HG03025 (cell line): Measurements from ENCODE around the gene GSTM2.

Experiments used
- ATAC-seq: cut with Tn5 transposase; IDR thresholded peaks from one replicate; pipeline ENCODE4 v1.9.1; 2021; ENCODE audit warnings: mild to moderate bottlenecking, moderate library complexity; ENCODE audit not compliant: unreplicated experiment, low FRiP score

GSTM2 gene

GRCh38 chr1:109667452-109668122 lies at the start of gene GSTM2:
TSS of gene GSTM2 (plus strand) at chr1:109668057. CDS start at chr1:109668116, 59 bp downstream.
- ATAC-seq, result peak; percentile 66

- ATAC-seq, result no peak
Measured at GRCh38 chr1:109618661-109619575, 48.9 kb upstream of the GSTM2 start.

- ATAC-seq, result no peak
Measured at GRCh38 chr1:109619576-109620400, 48.1 kb upstream of the GSTM2 start, which contains the start of the genes AMPD2 and GNAT2. TSS of gene AMPD2 (plus strand) at chr1:109619837. CDS start at chr1:109621176, 1,339 bp downstream. TSS of gene GNAT2 (minus strand) at chr1:109619616. CDS start at chr1:109612870, 6,746 bp downstream.

- ATAC-seq, result no peak
Measured at GRCh38 chr1:109620401-109620791, 47.5 kb upstream of the GSTM2 start.

GRCh38 chr1:109620841-109621286 lies 47.0 kb upstream of the GSTM2 start:
- peak; percentile 57 for ATAC-seq

- ATAC-seq, result no peak
Measured at GRCh38 chr1:109621379-109622136, 46.3 kb upstream of the GSTM2 start.

GRCh38 chr1:109622137-109622892 lies 45.5 kb upstream of the GSTM2 start:
- no peak for ATAC-seq

- ATAC-seq, result no peak
Measured at GRCh38 chr1:109622895-109623294, 45.0 kb upstream of the GSTM2 start.

GRCh38 chr1:109623601-109624161 lies 44.2 kb upstream of the GSTM2 start:
- no peak for ATAC-seq

GRCh38 chr1:109624201-109625010 lies 43.5 kb upstream of the GSTM2 start:
- no peak for ATAC-seq

- no peak for ATAC-seq
Measured at GRCh38 chr1:109625176-109625575, 42.7 kb upstream of the GSTM2 start.

- ATAC-seq, result no peak
Measured at GRCh38 chr1:109625601-109626560, 42.0 kb upstream of the GSTM2 start.

GRCh38 chr1:109626682-109627408 lies 41.0 kb upstream of the GSTM2 start:
- ATAC-seq, result no peak

GRCh38 chr1:109627692-109628399 lies 40.0 kb upstream of the GSTM2 start:
- no peak for ATAC-seq

- ATAC-seq, result no peak
Measured at GRCh38 chr1:109628540-109629321, 39.1 kb upstream of the GSTM2 start.
